Neural cell (in vitro differentiated cells): ENCODE data around the gene TRMT13. TPM values are rescaled to one million over a fixed set of nuclear protein-coding genes. Genes with fewer than 3 reads are reported as not detected.

Experiments
- H2AFZ ChIP-seq: fragments of 200-600, 300-800 bp; sonication (generic), shearing (Covaris generic); 2 replicates; pipeline ENCODE4 v1.6.0; 2014; ENCODE audit warnings: low read depth, mild to moderate bottlenecking, antibody characterized with exemption, low read length, moderate library complexity
- H3F3A ChIP-seq: fragments of 200-600 bp; shearing (Covaris generic); 2 replicates; pipeline ENCODE4 v1.6.1; 2016; ENCODE audit warnings: mild to moderate bottlenecking, moderate library complexity, mixed read lengths, antibody characterized with exemption, low read length; ENCODE audit not compliant: insufficient read depth, poor library complexity, severe bottlenecking
- H3K27ac ChIP-seq: fragments of 200-600, 300-800 bp; sonication (generic), shearing (Covaris generic); 2 replicates; pipeline ENCODE4 v1.5.1; 2014; ENCODE audit warnings: mild to moderate bottlenecking, low read length, moderate library complexity
- H3K27me3 ChIP-seq: fragments of 300-800, 200-600 bp; sonication (generic), shearing (Covaris generic); 2 replicates; pipeline ENCODE4 v1.6.0; 2014; ENCODE audit warnings: mild to moderate bottlenecking, low read depth, low read length, moderate library complexity; ENCODE audit not compliant: insufficient read depth
- H3K36me3 ChIP-seq: fragments of 300-800, 200-600 bp; sonication (generic), shearing (Covaris generic); 2 replicates; pipeline ENCODE4 v1.5.1; 2014; ENCODE audit warnings: mild to moderate bottlenecking, antibody characterized with exemption, low read length, moderate library complexity; ENCODE audit not compliant: insufficient read depth
- H3K4me2 ChIP-seq: fragments of 300-800, 200-600 bp; sonication (generic), shearing (Covaris generic); 2 replicates; pipeline ENCODE4 v1.6.0; 2014; ENCODE audit warnings: mild to moderate bottlenecking, low read length
- H3K4me3 ChIP-seq: fragments of 300-800, 200-600 bp; sonication (generic), shearing (Covaris generic); 2 replicates; pipeline ENCODE4 v1.5.1; 2014; ENCODE audit warnings: mild to moderate bottlenecking, low read length, moderate library complexity
- H3K79me2 ChIP-seq: fragments of 200-600 bp; shearing (Covaris generic); replicated peaks from 2 replicates; pipeline ENCODE4 v1.6.0; 2014; ENCODE audit warnings: mild to moderate bottlenecking, low read length, moderate library complexity; ENCODE audit not compliant: insufficient read depth
- H3K9ac ChIP-seq: fragments of 300-800, 200-600 bp; sonication (generic), shearing (Covaris generic); 2 replicates; pipeline ENCODE4 v1.6.1; 2016; ENCODE audit warnings: mild to moderate bottlenecking, low read length, mixed read lengths
- H3K9me2 ChIP-seq: fragments of 200-600 bp; shearing (Covaris generic); 2 replicates; pipeline ENCODE4 v1.6.1; 2016; ENCODE audit warnings: mild to moderate bottlenecking, low read length, mixed read lengths; ENCODE audit not compliant: insufficient read depth
- H3K9me3 ChIP-seq: fragments of 200-600, 300-800 bp; sonication (generic), shearing (Covaris generic); 2 replicates; pipeline ENCODE4 v1.6.1; 2016; ENCODE audit warnings: mild to moderate bottlenecking, mixed run types, low read length, moderate library complexity, mixed read lengths
- H4K20me1 ChIP-seq: fragments of 200-600 bp; shearing (Covaris generic); 2 replicates; pipeline ENCODE4 v1.6.1; 2016; ENCODE audit warnings: mild to moderate bottlenecking, mixed run types; ENCODE audit not compliant: insufficient read depth
- EP300 ChIP-seq: fragments of 450-650 bp; conservative IDR thresholded peaks from 2 replicates; pipeline ENCODE4 v1.6.1; 2014; ENCODE audit warnings: antibody characterized with exemption, mild to moderate bottlenecking, moderate library complexity; ENCODE audit not compliant: poor library complexity, severe bottlenecking
- EZH2 ChIP-seq: fragments of 200-600, 300-800 bp; shearing (Covaris generic), sonication (generic); IDR thresholded peaks from 2 replicates; pipeline ENCODE4 v1.6.1; 2014; ENCODE audit warnings: antibody characterized with exemption, low read length, borderline replicate concordance, mild to moderate bottlenecking; ENCODE audit not compliant: insufficient read depth, poor library complexity, severe bottlenecking
- MXI1 ChIP-seq: fragments of 450-650 bp; conservative IDR thresholded peaks from 2 replicates; pipeline ENCODE4 v1.6.1; 2014; ENCODE audit warnings: antibody characterized with exemption, mild to moderate bottlenecking; ENCODE audit not compliant: poor library complexity, severe bottlenecking
- POLR2AphosphoS5 ChIP-seq: IDR thresholded peaks from 2 replicates; pipeline ENCODE4 v1.6.1; 2012
- RAD21 ChIP-seq: fragments of 450-650 bp; conservative IDR thresholded peaks from 2 replicates; pipeline ENCODE4 v1.6.1; 2014; ENCODE audit warnings: antibody characterized with exemption, mild to moderate bottlenecking, moderate library complexity
- SMC3 ChIP-seq: fragments of 450-650 bp; conservative IDR thresholded peaks from 2 replicates; pipeline ENCODE4 v1.6.1; 2014; ENCODE audit warnings: antibody characterized with exemption, mild to moderate bottlenecking, moderate library complexity; ENCODE audit not compliant: poor library complexity
- TAF1 ChIP-seq: IDR thresholded peaks from 2 replicates; pipeline ENCODE4 v1.6.1; 2012; ENCODE audit warnings: low read depth
- polyA plus RNA-seq: library from polyadenylated mRNA; depleted of rRNA; stranded (reverse); fragments of >200 nt; gene quantifications from 2 replicates; pipeline ENCODE4 v1.2.3, GENCODE V29; 2014
- TF ChIP-seq, protein P1 (sequence below): IDR thresholded peaks from 2 replicates; pipeline ENCODE4 v1.6.1; 2012; ENCODE audit warnings: borderline replicate concordance
- TF ChIP-seq, protein P2 (sequence below): fragments of 450-650 bp; IDR thresholded peaks from 2 replicates; pipeline ENCODE4 v1.5.1; 2014; ENCODE audit warnings: antibody characterized with exemption, mild to moderate bottlenecking, moderate library complexity; ENCODE audit not compliant: poor library complexity, severe bottlenecking

The TRMT13 gene
- polyA plus RNA-seq, 1 donor from 2014 or later, result 56.6 TPM

DNA sequence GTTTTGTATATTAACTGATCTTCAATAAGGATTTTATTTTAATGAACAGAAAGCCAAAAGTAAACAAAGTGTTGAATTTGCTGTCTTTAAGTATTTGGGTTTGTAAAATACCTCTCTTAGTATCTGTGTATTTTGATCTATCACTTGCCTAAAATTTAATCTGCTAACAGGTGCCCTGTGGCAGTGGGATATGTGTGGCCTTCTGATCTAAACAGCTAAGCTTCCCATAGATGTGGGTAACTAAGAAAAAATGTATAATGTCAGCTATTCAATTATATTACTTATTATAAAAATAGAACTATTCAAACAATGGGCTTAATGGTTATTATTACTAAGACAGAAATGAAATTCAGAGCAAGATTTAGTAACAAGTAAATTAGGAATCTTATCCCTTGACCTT lies 29.9 kb downstream of the TRMT13 start:
- H3K4me2 ChIP-seq, result no peak overlapping the region
- TF ChIP-seq SMC3, result no peak
- TF ChIP-seq MXI1, result no peak
- no peak for TF ChIP-seq EP300
- TF ChIP-seq, protein P1, sequence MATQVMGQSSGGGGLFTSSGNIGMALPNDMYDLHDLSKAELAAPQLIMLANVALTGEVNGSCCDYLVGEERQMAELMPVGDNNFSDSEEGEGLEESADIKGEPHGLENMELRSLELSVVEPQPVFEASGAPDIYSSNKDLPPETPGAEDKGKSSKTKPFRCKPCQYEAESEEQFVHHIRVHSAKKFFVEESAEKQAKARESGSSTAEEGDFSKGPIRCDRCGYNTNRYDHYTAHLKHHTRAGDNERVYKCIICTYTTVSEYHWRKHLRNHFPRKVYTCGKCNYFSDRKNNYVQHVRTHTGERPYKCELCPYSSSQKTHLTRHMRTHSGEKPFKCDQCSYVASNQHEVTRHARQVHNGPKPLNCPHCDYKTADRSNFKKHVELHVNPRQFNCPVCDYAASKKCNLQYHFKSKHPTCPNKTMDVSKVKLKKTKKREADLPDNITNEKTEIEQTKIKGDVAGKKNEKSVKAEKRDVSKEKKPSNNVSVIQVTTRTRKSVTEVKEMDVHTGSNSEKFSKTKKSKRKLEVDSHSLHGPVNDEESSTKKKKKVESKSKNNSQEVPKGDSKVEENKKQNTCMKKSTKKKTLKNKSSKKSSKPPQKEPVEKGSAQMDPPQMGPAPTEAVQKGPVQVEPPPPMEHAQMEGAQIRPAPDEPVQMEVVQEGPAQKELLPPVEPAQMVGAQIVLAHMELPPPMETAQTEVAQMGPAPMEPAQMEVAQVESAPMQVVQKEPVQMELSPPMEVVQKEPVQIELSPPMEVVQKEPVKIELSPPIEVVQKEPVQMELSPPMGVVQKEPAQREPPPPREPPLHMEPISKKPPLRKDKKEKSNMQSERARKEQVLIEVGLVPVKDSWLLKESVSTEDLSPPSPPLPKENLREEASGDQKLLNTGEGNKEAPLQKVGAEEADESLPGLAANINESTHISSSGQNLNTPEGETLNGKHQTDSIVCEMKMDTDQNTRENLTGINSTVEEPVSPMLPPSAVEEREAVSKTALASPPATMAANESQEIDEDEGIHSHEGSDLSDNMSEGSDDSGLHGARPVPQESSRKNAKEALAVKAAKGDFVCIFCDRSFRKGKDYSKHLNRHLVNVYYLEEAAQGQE, result no peak
- TF ChIP-seq EZH2, result no peak
- no peak for TF ChIP-seq POLR2AphosphoS5
- H4K20me1 ChIP-seq, result no peaks in the 10 kb centered on the region

DNA sequence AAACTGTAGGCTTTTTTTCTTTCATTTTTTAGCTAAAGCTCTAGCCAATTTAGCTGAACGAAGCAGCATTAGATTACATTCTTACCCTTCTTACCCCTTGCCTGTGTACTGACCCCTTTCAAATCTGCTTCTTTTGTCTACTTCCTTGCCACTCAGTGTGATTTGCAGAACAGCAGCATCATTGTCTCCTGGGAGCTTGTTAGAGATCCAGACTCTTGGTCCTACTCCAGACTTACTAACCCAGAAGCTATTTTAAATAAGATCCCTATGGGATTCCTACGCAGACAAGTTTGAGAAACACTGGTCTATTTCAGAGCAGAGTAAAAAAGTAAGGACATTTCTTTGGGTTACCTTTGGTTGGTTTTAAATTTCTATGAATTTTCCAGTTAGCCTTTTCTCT lies 31.3 kb downstream of the TRMT13 start:
- Histone ChIP-seq H3F3A (no peaks in the 10 kb centered on the region), H3K9ac (no peak overlapping the region), H3K4me3 (no peak overlapping the region), H2AFZ (no peak overlapping the region), H3K9me2 (no peaks in the 10 kb centered on the region), H3K27ac (no peak overlapping the region), H3K27me3 (no peaks in the 10 kb centered on the region), H3K4me2 (no peak overlapping the region), H3K9me3 (no peaks in the 10 kb centered on the region), H4K20me1 (no peaks in the 10 kb centered on the region), H3K79me2 (no peaks in the 10 kb centered on the region), H3K36me3 (no peaks in the 10 kb centered on the region)
- TF ChIP-seq, protein P1, result no peak
- no peak for TF ChIP-seq RAD21
- TF ChIP-seq, protein P2, sequence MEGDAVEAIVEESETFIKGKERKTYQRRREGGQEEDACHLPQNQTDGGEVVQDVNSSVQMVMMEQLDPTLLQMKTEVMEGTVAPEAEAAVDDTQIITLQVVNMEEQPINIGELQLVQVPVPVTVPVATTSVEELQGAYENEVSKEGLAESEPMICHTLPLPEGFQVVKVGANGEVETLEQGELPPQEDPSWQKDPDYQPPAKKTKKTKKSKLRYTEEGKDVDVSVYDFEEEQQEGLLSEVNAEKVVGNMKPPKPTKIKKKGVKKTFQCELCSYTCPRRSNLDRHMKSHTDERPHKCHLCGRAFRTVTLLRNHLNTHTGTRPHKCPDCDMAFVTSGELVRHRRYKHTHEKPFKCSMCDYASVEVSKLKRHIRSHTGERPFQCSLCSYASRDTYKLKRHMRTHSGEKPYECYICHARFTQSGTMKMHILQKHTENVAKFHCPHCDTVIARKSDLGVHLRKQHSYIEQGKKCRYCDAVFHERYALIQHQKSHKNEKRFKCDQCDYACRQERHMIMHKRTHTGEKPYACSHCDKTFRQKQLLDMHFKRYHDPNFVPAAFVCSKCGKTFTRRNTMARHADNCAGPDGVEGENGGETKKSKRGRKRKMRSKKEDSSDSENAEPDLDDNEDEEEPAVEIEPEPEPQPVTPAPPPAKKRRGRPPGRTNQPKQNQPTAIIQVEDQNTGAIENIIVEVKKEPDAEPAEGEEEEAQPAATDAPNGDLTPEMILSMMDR, result no peak
- no peak for TF ChIP-seq TAF1
- no peak for TF ChIP-seq SMC3

More for the DNA sequence above, 29.9 kb downstream of the TRMT13 start:
- no peaks in the 10 kb centered on the region for H3K9me3 ChIP-seq
- no peaks in the 10 kb centered on the region for H3F3A ChIP-seq
- H3K27ac ChIP-seq, result no peak overlapping the region
- H2AFZ ChIP-seq, result no peak overlapping the region
- no peak overlapping the region for H3K4me3 ChIP-seq
- no peaks in the 10 kb centered on the region for H3K79me2 ChIP-seq
- H3K36me3 ChIP-seq, result no peaks in the 10 kb centered on the region
- no peak overlapping the region for H3K9ac ChIP-seq
- no peaks in the 10 kb centered on the region for H3K27me3 ChIP-seq
- no peaks in the 10 kb centered on the region for H3K9me2 ChIP-seq
